Measurements from ENCODE around the gene CYP27C1. TPM values are rescaled to one million over a fixed set of nuclear protein-coding genes. Genes with fewer than 3 reads are reported as not detected.

Gene CYP27C1
- total and polyA plus RNA-seq, 2 experiments from 2014 or later, result 1.8 to 2.9 TPM

GRCh38 chr2:127140538-127140937 is 79.6 kb downstream of the CYP27C1 start:
- H3F3A ChIP-seq (replicated peaks; ENCODE audit: low read depth), result no peaks in the 10 kb centered on the region
- peaks cover 5% of the 10 kb centered on the region for H3K27me3 Mint-ChIP-seq (ENCODE audit: insufficient read depth, low read depth, poor library complexity)
- no peak for ATAC-seq
- no peak overlapping the region for H3K27ac ChIP-seq (ENCODE audit: low read depth)
- H3K4me1 Mint-ChIP-seq, result no peaks in the 10 kb centered on the region
- H3K36me3 ChIP-seq (ENCODE audit: insufficient read depth), result no peaks in the 10 kb centered on the region
- H4K20me1 ChIP-seq (replicated peaks; ENCODE audit: insufficient read depth), result no peaks in the 10 kb centered on the region
- H3K27me3 ChIP-seq (ENCODE audit: insufficient read depth), result no peaks in the 10 kb centered on the region
- no peaks in the 10 kb centered on the region for H3K79me2 ChIP-seq (replicated peaks; ENCODE audit: insufficient read depth)
- TF ChIP-seq CTCF (conservative IDR thresholded peaks at IDR 0.05; ENCODE audit: low read depth in 2 of 2) (no peak), CREB1 (CRISPR knock-in tag; IDR thresholded peaks at IDR 0.05; ENCODE audit: low read depth) (no peak), EZH2phosphoT487 (IDR thresholded peaks at IDR 0.05; ENCODE audit: unreplicated experiment) (no peak), ZNF462 (CRISPR knock-in tag; IDR thresholded peaks at IDR 0.05) (no peak), JUNB (IDR thresholded peaks at IDR 0.05; ENCODE audit: unreplicated experiment) (no peak), NANOG (IDR thresholded peaks at IDR 0.05; ENCODE audit: borderline replicate concordance) (no peak), ZNF331 (CRISPR knock-in tag; IDR thresholded peaks at IDR 0.05; ENCODE audit: low read depth) (no peak), ETS1 (IDR thresholded peaks at IDR 0.05) (no peak)
- H2AFZ ChIP-seq, result peak overlapping the region; percentile 47; the same call in 1 of the 2 replicates
- no peak overlapping the region for H3K4me3 ChIP-seq
- H3K4me1 ChIP-seq (ENCODE audit: insufficient read depth), result no peaks in the 10 kb centered on the region
- no peak overlapping the region for H3K27ac Mint-ChIP-seq
- no peak overlapping the region for H3K4me3 Mint-ChIP-seq
- no peak for DNase-seq (ENCODE audit: low spot score)
- H3K4me2 ChIP-seq, result no peak overlapping the region
- H3K36me3 Mint-ChIP-seq (ENCODE audit: low read depth), result no peaks in the 10 kb centered on the region
- peaks cover 7% of the 10 kb centered on the region; the same call in 2 of the 3 replicates for H3K9me3 Mint-ChIP-seq
- no peaks in the 10 kb centered on the region for H3K9me2 ChIP-seq (ENCODE audit: insufficient read depth)

All from GM23338 (cell line).